ENCODE results near the gene CSDE1. TPM values are rescaled to one million over a fixed set of nuclear protein-coding genes. Genes with fewer than 3 reads are reported as not detected.

Gene CSDE1
- total RNA-seq, 1 donor from 2014 or later, result 635 TPM

DNA sequence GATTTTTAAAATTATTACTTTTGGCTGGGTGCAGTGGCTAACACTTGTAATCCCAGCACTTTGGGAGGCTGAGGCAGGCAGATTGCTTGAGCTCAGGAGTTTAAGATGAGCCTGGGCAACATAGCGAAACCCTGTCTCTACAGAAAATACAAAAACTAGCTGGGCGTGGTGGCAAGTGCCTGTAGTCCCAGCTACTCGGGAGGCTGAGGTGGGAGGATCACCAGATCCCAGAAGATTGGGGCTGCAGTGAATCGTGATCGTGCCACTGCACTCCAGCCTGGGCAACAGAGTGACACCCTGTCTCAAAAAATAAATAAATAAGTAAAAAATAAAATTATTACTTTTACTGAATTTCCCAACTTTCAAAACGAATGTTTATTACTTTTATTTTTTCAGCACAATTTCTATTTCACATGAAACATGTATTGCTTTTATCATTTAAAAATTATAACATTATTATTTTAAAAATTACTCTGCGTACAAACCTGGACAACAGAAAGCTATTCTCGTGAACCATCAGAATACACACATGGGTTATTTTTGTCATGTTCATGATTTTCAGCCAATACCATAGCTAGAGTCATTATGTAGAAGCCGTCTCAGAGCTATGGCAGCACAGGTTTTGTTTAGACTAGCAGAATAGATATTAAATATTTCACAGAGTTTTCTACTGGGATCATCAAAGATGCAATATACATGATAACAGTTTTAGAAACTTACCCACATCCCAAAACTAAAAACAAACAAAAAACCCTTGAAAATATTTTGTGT lies 63.1 kb downstream of the CSDE1 start:
- no peaks in the 10 kb centered on the region for H3K36me3 ChIP-seq (ENCODE audit: insufficient read depth, low read length)
- H3K27me3 ChIP-seq (ENCODE audit: insufficient read depth, low read length), result no peaks in the 10 kb centered on the region
- no peak overlapping the region for H3K4me3 ChIP-seq (ENCODE audit: insufficient read depth, low read depth, low read length)
- H3K9ac ChIP-seq (ENCODE audit: low read length), result no peak overlapping the region
- Mint-ChIP-seq H3K27me3 (ENCODE audit: low read depth, unreplicated experiment) (peaks cover 5% of the 10 kb centered on the region), H3K4me1 (ENCODE audit: low read depth, unreplicated experiment) (peaks cover 6% of the 10 kb centered on the region), H3K4me3 (ENCODE audit: unreplicated experiment) (no peak overlapping the region), H3K9me3 (ENCODE audit: unreplicated experiment) (no peaks in the 10 kb centered on the region), H3K27ac (ENCODE audit: unreplicated experiment) (no peak overlapping the region), H3K36me3 (ENCODE audit: low read depth, unreplicated experiment) (no peaks in the 10 kb centered on the region)
- FAIRE-seq, result no peak
- H3K79me2 ChIP-seq (ENCODE audit: insufficient read depth, low read length), result no peaks in the 10 kb centered on the region
- no peak overlapping the region for H3K27ac ChIP-seq (ENCODE audit: low read depth, low read length)
- no peaks in the 10 kb centered on the region for H3K9me3 ChIP-seq (ENCODE audit: insufficient read depth, low read depth, low read length)
- TF ChIP-seq, protein P1, sequence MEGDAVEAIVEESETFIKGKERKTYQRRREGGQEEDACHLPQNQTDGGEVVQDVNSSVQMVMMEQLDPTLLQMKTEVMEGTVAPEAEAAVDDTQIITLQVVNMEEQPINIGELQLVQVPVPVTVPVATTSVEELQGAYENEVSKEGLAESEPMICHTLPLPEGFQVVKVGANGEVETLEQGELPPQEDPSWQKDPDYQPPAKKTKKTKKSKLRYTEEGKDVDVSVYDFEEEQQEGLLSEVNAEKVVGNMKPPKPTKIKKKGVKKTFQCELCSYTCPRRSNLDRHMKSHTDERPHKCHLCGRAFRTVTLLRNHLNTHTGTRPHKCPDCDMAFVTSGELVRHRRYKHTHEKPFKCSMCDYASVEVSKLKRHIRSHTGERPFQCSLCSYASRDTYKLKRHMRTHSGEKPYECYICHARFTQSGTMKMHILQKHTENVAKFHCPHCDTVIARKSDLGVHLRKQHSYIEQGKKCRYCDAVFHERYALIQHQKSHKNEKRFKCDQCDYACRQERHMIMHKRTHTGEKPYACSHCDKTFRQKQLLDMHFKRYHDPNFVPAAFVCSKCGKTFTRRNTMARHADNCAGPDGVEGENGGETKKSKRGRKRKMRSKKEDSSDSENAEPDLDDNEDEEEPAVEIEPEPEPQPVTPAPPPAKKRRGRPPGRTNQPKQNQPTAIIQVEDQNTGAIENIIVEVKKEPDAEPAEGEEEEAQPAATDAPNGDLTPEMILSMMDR (IDR thresholded peaks at IDR 0.05; ENCODE audit: insufficient read depth, low read depth, low read length), result no peak
- no peak for TF ChIP-seq EZH2 (IDR thresholded peaks at IDR 0.05; ENCODE audit: insufficient read depth, low read length)
- H3K4me2 ChIP-seq (ENCODE audit: low read length), result no peak overlapping the region
- no peaks in the 10 kb centered on the region for H4K20me1 ChIP-seq (ENCODE audit: insufficient read depth, low read length)
- no peak for DNase-seq (ENCODE audit: low read depth)
- H2AFZ ChIP-seq (ENCODE audit: low read depth, low read length), result no peak overlapping the region
- no peaks in the 10 kb centered on the region for H3K4me1 ChIP-seq (ENCODE audit: insufficient read depth, low read length)

DNA sequence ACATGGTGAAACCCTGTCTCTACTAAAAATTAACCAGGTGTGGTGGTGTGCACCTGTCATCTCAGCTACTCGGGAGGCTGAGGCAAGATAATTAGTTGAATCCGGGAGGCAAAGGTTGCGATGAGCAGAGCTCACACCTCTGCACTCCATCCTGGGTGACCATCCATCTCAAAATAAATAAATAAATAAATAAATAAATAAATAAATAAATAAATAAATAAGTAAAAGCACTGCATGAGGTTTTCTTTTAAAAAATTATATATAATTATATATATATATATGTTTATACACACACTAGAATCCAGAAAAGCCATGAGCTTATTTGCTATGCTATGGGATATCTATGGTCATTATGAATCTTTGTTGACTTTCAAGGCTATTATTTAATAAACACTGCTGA lies 64.8 kb downstream of the CSDE1 start:
- DNase-seq (ENCODE audit: low read depth) (no peak), FAIRE-seq (no peak)
- no peak for TF ChIP-seq EZH2 (IDR thresholded peaks at IDR 0.05; ENCODE audit: insufficient read depth, low read length)
- TF ChIP-seq, protein P1 (IDR thresholded peaks at IDR 0.05; ENCODE audit: insufficient read depth, low read depth, low read length), result no peak
- Histone ChIP-seq H3K27me3 (ENCODE audit: insufficient read depth, low read length) (peaks cover 9% of the 10 kb centered on the region), H3K27ac (ENCODE audit: low read depth, low read length) (no peak overlapping the region), H3K4me2 (ENCODE audit: low read length) (no peak overlapping the region), H3K9me3 (ENCODE audit: insufficient read depth, low read depth, low read length) (no peaks in the 10 kb centered on the region), H3K79me2 (ENCODE audit: insufficient read depth, low read length) (no peaks in the 10 kb centered on the region), H3K4me3 (ENCODE audit: insufficient read depth, low read depth, low read length) (no peak overlapping the region), H3K36me3 (ENCODE audit: insufficient read depth, low read length) (no peaks in the 10 kb centered on the region), H3K9ac (ENCODE audit: low read length) (no peak overlapping the region), H4K20me1 (ENCODE audit: insufficient read depth, low read length) (no peaks in the 10 kb centered on the region), H2AFZ (ENCODE audit: low read depth, low read length) (no peak overlapping the region), H3K4me1 (ENCODE audit: insufficient read depth, low read length) (no peaks in the 10 kb centered on the region)
- H3K4me3 Mint-ChIP-seq (ENCODE audit: unreplicated experiment), result no peak overlapping the region
- H3K27me3 Mint-ChIP-seq (ENCODE audit: low read depth, unreplicated experiment), result peaks cover 16% of the 10 kb centered on the region
- no peaks in the 10 kb centered on the region for H3K9me3 Mint-ChIP-seq (ENCODE audit: unreplicated experiment)
- H3K36me3 Mint-ChIP-seq (ENCODE audit: low read depth, unreplicated experiment), result no peaks in the 10 kb centered on the region
- H3K27ac Mint-ChIP-seq (ENCODE audit: unreplicated experiment), result no peak overlapping the region
- H3K4me1 Mint-ChIP-seq (ENCODE audit: low read depth, unreplicated experiment), result peaks cover 6% of the 10 kb centered on the region

DNA sequence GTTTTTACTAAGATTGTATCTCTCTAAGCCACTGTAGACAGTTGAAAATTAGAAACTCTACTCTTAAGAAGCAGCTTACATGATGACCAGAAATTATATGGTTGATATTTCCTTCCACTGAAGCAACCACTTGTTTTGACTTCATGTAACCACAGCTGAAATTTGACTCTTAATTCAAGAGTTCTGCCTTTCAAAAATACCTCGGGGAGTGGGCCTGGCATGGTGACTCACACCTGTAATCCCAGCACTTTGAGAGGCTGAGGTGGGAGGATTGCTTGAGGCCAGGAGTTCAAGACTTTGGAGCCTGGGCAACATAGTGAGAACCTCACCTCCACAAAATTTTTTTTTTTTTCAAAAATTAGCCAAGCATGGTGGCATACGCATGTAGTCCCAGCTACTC lies 66.7 kb downstream of the CSDE1 start:
- Mint-ChIP-seq H3K27me3 (ENCODE audit: low read depth, unreplicated experiment) (peaks cover 30% of the 10 kb centered on the region), H3K4me3 (ENCODE audit: unreplicated experiment) (no peak overlapping the region), H3K9me3 (ENCODE audit: unreplicated experiment) (no peaks in the 10 kb centered on the region), H3K27ac (ENCODE audit: unreplicated experiment) (no peak overlapping the region), H3K36me3 (ENCODE audit: low read depth, unreplicated experiment) (no peaks in the 10 kb centered on the region), H3K4me1 (ENCODE audit: low read depth, unreplicated experiment) (peaks cover 6% of the 10 kb centered on the region)
- H3K4me1 ChIP-seq (ENCODE audit: insufficient read depth, low read length), result no peaks in the 10 kb centered on the region
- FAIRE-seq, result no peak
- H4K20me1 ChIP-seq (ENCODE audit: insufficient read depth, low read length), result no peaks in the 10 kb centered on the region
- no peak overlapping the region for H2AFZ ChIP-seq (ENCODE audit: low read depth, low read length)
- H3K9me3 ChIP-seq (ENCODE audit: insufficient read depth, low read depth, low read length), result no peaks in the 10 kb centered on the region
- no peak overlapping the region for H3K9ac ChIP-seq (ENCODE audit: low read length)
- no peak overlapping the region for H3K4me3 ChIP-seq (ENCODE audit: insufficient read depth, low read depth, low read length)
- peaks cover 16% of the 10 kb centered on the region for H3K27me3 ChIP-seq (ENCODE audit: insufficient read depth, low read length)
- TF ChIP-seq EZH2 (IDR thresholded peaks at IDR 0.05; ENCODE audit: insufficient read depth, low read length), result no peak
- TF ChIP-seq, protein P1 (IDR thresholded peaks at IDR 0.05; ENCODE audit: insufficient read depth, low read depth, low read length), result no peak
- no peaks in the 10 kb centered on the region for H3K79me2 ChIP-seq (ENCODE audit: insufficient read depth, low read length)
- no peak for DNase-seq (ENCODE audit: low read depth)
- H3K27ac ChIP-seq (ENCODE audit: low read depth, low read length), result no peak overlapping the region
- H3K4me2 ChIP-seq (ENCODE audit: low read length), result no peak overlapping the region
- H3K36me3 ChIP-seq (ENCODE audit: insufficient read depth, low read length), result no peaks in the 10 kb centered on the region

Data from astrocyte (in vitro differentiated cells and primary cell).